Thoracic aorta (tissue), 2 donors: ENCODE data around the gene KLHDC9. TPM values are rescaled to one million over a fixed set of nuclear protein-coding genes. Genes with fewer than 3 reads are reported as not detected.

Experiments used
- ATAC-seq: fragments of 150-250 bp; one replicate; pipeline ENCODE4 v1.8.0; 2017; ENCODE audit warnings: low read depth; ENCODE audit not compliant: insufficient number of reproducible peaks, low FRiP score
- DNase-seq: peaks from one replicate; pipeline ENCODE4 v3.0.0-alpha.2; 2020; ENCODE audit warnings: low spot score
- H3K27ac ChIP-seq, 2 donors: fragments of 200-600 bp; sonication (generic); 1 replicate in 1 of 2; 2 replicates in 1 of 2; pipeline ENCODE4 v1.5.1; 2016; ENCODE audit warnings: mild to moderate bottlenecking in 2 of 2, moderate library complexity in 2 of 2
- H3K27me3 ChIP-seq: fragments of 200-600 bp; sonication (generic); replicated peaks from 2 replicates; pipeline ENCODE4 v1.6.0; 2016; ENCODE audit warnings: mild to moderate bottlenecking; ENCODE audit not compliant: insufficient read depth
- H3K36me3 ChIP-seq: fragments of 200-600 bp; sonication (generic); one replicate; pipeline ENCODE4 v1.5.1; 2016
- H3K4me1 ChIP-seq, 2 donors: fragments of 200-600 bp; sonication (generic); 1 replicate in 1 of 2; 2 replicates in 1 of 2; pipeline versions ENCODE4 v1.5.1 to v1.6.0; 2016; ENCODE audit warnings: low read depth in 2 of 2, mild to moderate bottlenecking in 1 of 2; ENCODE audit not compliant: control insufficient read depth in 1 of 2
- H3K4me3 ChIP-seq: fragments of 200-600 bp; sonication (generic); 2 replicates; pipeline ENCODE4 v1.5.1; 2016; ENCODE audit warnings: mild to moderate bottlenecking
- H3K9me3 ChIP-seq: fragments of 200-600 bp; sonication (generic); 2 replicates; pipeline ENCODE4 v1.5.1; 2016
- CTCF ChIP-seq: fragments of 200-600 bp; sonication (generic); IDR thresholded peaks from one replicate; pipeline ENCODE4 v1.5.1; 2019; ENCODE audit warnings: antibody characterized with exemption
- total RNA-seq, 2 donors: library from RNA; depleted of rRNA; stranded (reverse); fragments of >200 nt; gene quantifications; one replicate each; pipeline versions ENCODE4 v1.1.0 to v1.2.3, GENCODE V29; 2016

KLHDC9 gene
- total RNA-seq, 2 donors from 2014 or later, result 7.9 to 8.6 TPM

GRCh38 chr1:161099090-161099802 lies 1.1 kb downstream of the KLHDC9 start:
- Histone ChIP-seq H3K27me3 (no peaks in the 10 kb centered on the region), H3K4me1 (peaks cover 2 to 21% of the 10 kb centered on the region in 2 donors), H3K27ac (no peak overlapping the region), H3K9me3 (no peaks in the 10 kb centered on the region), H3K36me3 (no peaks in the 10 kb centered on the region), H3K4me3 (peak overlapping the region; percentile 88)
- TF ChIP-seq CTCF, result no peak
- DNase-seq (no peak), ATAC-seq (no peak)

DNA sequence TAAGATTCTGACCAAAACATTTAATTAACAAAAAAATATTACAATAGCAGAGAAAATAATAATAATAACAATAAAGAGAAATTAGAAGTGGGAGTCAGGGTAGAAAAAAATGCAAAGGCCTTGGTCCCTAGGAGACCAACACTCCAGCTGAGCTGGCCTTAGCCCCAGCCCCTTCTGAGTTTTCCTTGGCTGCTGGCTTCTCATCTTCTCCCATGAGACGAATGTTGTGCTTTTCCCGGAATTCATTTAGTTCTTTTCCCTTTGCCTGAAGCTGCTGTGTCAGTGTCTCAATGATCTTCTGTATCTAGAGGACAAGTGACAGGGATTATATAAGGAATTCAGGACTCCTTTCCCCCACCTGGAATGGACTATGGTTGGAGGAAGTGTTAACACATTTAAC lies 2.4 kb downstream of the KLHDC9 start:
- Histone ChIP-seq H3K36me3 (no peaks in the 10 kb centered on the region), H3K4me3 (no peak overlapping the region), H3K27me3 (no peaks in the 10 kb centered on the region), H3K9me3 (no peaks in the 10 kb centered on the region), H3K4me1 (peaks cover 2 to 21% of the 10 kb centered on the region in 2 donors), H3K27ac (no peak overlapping the region)
- DNase-seq (no peak), ATAC-seq (no peak)
- no peak for TF ChIP-seq CTCF

DNA sequence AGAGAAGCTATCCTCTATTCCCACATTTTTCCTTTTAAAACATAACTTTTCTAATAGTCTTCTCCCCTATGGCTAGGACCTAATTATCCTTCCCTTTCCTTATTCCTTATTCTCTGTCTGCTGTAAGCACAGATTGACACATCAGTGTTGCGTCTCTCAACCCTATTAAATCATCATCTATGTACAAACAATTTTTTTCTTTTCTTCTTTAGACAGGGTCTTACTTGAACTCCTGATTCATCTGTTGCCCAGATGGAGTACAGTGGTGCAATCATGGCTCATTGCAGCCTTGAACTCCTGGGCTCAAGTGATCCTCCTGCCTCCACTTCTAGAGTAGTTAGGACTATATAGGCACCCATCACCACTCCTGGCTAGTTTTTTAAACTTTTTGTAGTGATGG lies 8.3 kb downstream of the KLHDC9 start:
- Histone ChIP-seq H3K4me3 (no peak overlapping the region), H3K36me3 (no peaks in the 10 kb centered on the region), H3K4me1 (no peaks in the 10 kb centered on the region), H3K27me3 (no peaks in the 10 kb centered on the region), H3K9me3 (no peaks in the 10 kb centered on the region), H3K27ac (no peak overlapping the region)
- no peak for DNase-seq
- no peak for TF ChIP-seq CTCF
- ATAC-seq, result no peak

GRCh38 chr1:161111117-161111516 lies 13.0 kb downstream of the KLHDC9 start:
- Histone ChIP-seq H3K27me3 (no peaks in the 10 kb centered on the region), H3K9me3 (no peaks in the 10 kb centered on the region), H3K36me3 (no peaks in the 10 kb centered on the region), H3K27ac (no peak overlapping the region), H3K4me3 (no peak overlapping the region), H3K4me1 (peaks cover 12 to 18% of the 10 kb centered on the region in 2 donors)
- no peak for TF ChIP-seq CTCF
- DNase-seq (no peak), ATAC-seq (no peak)

DNA sequence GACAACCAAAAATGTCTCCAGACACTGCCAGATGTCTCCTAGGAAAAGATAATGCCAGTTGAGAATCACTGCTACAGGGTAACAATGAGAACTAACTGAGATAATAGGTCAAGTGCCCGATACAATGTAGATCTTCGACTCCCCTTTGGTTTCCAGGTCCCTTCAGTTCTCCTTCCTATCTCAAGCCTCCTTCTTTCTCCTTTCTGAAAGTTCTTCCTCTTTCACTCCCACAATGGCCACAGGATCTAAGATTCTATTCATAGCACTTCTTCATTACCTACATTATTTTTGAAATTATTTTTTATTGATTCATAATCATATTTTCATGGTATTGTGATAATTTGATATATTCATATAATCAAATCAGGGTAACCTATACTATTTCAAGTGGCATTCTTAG lies 13.4 kb downstream of the KLHDC9 start:
- Histone ChIP-seq H3K4me1 (peaks cover 16 to 22% of the 10 kb centered on the region in 2 donors), H3K36me3 (no peaks in the 10 kb centered on the region), H3K9me3 (no peaks in the 10 kb centered on the region), H3K4me3 (no peak overlapping the region), H3K27me3 (no peaks in the 10 kb centered on the region), H3K27ac (no peak overlapping the region)
- ATAC-seq (no peak), DNase-seq (no peak)
- no peak for TF ChIP-seq CTCF
